Activated CD4-positive, alpha-beta T cell treated with anti-CD3 and anti-CD28 coated beads for 36 hours (primary cell): ENCODE results near the gene PEAK1. TPM values are rescaled to one million over a fixed set of nuclear protein-coding genes. Genes with fewer than 3 reads are reported as not detected.

ENCODE experiments used
- ATAC-seq: fragments of 200-7000 bp; cut with Tn5 transposase; one replicate; pipeline ENCODE4 v1.10.0; 2021; ENCODE audit warnings: mild to moderate bottlenecking, moderate library complexity
- CTCF ChIA-PET: fragments of 350-600 bp; sonication (Branson Sonifier 250); formaldehyde crosslinking; loops from one replicate; lab custom pipeline; 2021; ENCODE audit warnings: antibody characterized with exemption; lab: Charles Lee
- POLR2A ChIA-PET: fragments of 350-600 bp; sonication (Branson Sonifier 250); formaldehyde crosslinking; loops from one replicate; lab custom pipeline; 2021; ENCODE audit warnings: antibody characterized with exemption, inconsistent platforms; lab: Charles Lee
- DNase-seq: peaks from one replicate; pipeline ENCODE4 v3.0.0-alpha.2; 2020
- H3K27ac Mint-ChIP-seq: one replicate; pipeline ENCODE4 v1.8.0; 2021; ENCODE audit warnings: mixed read lengths
- H3K27me3 Mint-ChIP-seq: one replicate; pipeline ENCODE4 v1.8.0; 2021; ENCODE audit warnings: mixed read lengths
- H3K36me3 Mint-ChIP-seq: one replicate; pipeline ENCODE4 v1.8.0; 2021; ENCODE audit warnings: low read depth, mixed read lengths
- H3K4me1 Mint-ChIP-seq: one replicate; pipeline ENCODE4 v1.8.0; 2021; ENCODE audit warnings: mixed read lengths
- H3K4me3 Mint-ChIP-seq: one replicate; pipeline ENCODE4 v1.8.0; 2021; ENCODE audit warnings: mild to moderate bottlenecking, moderate library complexity, mixed read lengths
- H3K9me3 Mint-ChIP-seq: one replicate; pipeline ENCODE4 v1.8.0; 2021; ENCODE audit warnings: low read depth, mixed read lengths
- intact Hi-C, 2 experiments: fragments of 100-400 bp; cut with DNase I in 1 of 2; cut with micrococcal nuclease in 1 of 2; formaldehyde crosslinking; loops; one replicate each; pipeline versions ENCODE4 v1.14.2 to v1.15.1; 2022 to 2024; cut with DNase I, micrococcal nuclease
- total RNA-seq, 2 experiments: library from RNA; stranded (reverse); gene quantifications; one replicate each; pipeline ENCODE4 v1.2.3, GENCODE V29; 2021

Gene PEAK1
- total RNA-seq, 2 experiments from 2014 or later = 26.5 to 27.0 TPM

- H3K4me1 Mint-ChIP-seq = peaks cover 32% of the 10 kb centered on the region
- H3K9me3 Mint-ChIP-seq = no peaks in the 10 kb centered on the region
- DNase-seq (no peak), ATAC-seq (no peak)
- CTCF ChIA-PET = no interaction called here
- no peaks in the 10 kb centered on the region for H3K27me3 Mint-ChIP-seq
- H3K27ac Mint-ChIP-seq = no peak overlapping the region
- intact Hi-C loops = no loop called here
- POLR2A ChIA-PET = no interaction called here
- H3K36me3 Mint-ChIP-seq = no peaks in the 10 kb centered on the region
- H3K4me3 Mint-ChIP-seq = no peak overlapping the region
Observed at GRCh38 chr15:77084436-77084835, 335.5 kb downstream of the PEAK1 start.

- CTCF ChIA-PET = interaction anchor here (0.6 to 1.1 kb wide), 3 partner anchors 12 to 460 kb away, joined by 3 to 6 read pairs (median 3); no protein-coding TSS in a partner anchor
- Mint-ChIP-seq H3K9me3 (no peaks in the 10 kb centered on the region), H3K36me3 (no peaks in the 10 kb centered on the region), H3K4me1 (peaks cover 32% of the 10 kb centered on the region), H3K27me3 (no peaks in the 10 kb centered on the region), H3K4me3 (peak overlapping the region; percentile 39), H3K27ac (no peak overlapping the region)
- POLR2A ChIA-PET = no interaction called here
- peak; percentile 72 for DNase-seq
- peak; percentile 88 for ATAC-seq
- intact Hi-C loops = no loop called here
Observed at GRCh38 chr15:77083381-77084160, 336.3 kb downstream of the PEAK1 start.

GRCh38 chr15:77081971-77082370, 337.9 kb downstream of the PEAK1 start:
- no peaks in the 10 kb centered on the region for H3K9me3 Mint-ChIP-seq
- ATAC-seq (no peak), DNase-seq (no peak)
- H3K4me1 Mint-ChIP-seq = peaks cover 32% of the 10 kb centered on the region
- no peak overlapping the region for H3K4me3 Mint-ChIP-seq
- ChIA-PET CTCF (interaction anchor here (0.6 to 1.5 kb wide), 3 partner anchors 58 to 423 kb away, joined by 3 to 4 read pairs (median 3); no protein-coding TSS in a partner anchor), POLR2A (no interaction called here)
- no peaks in the 10 kb centered on the region for H3K27me3 Mint-ChIP-seq
- intact Hi-C loops = no loop called here
- H3K27ac Mint-ChIP-seq = no peak overlapping the region
- no peaks in the 10 kb centered on the region for H3K36me3 Mint-ChIP-seq

- Mint-ChIP-seq H3K9me3 (no peaks in the 10 kb centered on the region), H3K4me3 (no peak overlapping the region), H3K36me3 (no peaks in the 10 kb centered on the region), H3K27me3 (no peaks in the 10 kb centered on the region), H3K4me1 (peaks cover 3% of the 10 kb centered on the region), H3K27ac (no peak overlapping the region)
- no peak for ATAC-seq
- POLR2A ChIA-PET = no interaction called here
- intact Hi-C loops = no loop called here
- no peak for DNase-seq
- CTCF ChIA-PET = interaction anchor here (0.8 kb wide), 1 partner anchor 248 kb away, joined by 3 read pairs; no protein-coding TSS in a partner anchor
Observed at GRCh38 chr15:77076323-77076915, 343.5 kb downstream of the PEAK1 start.

GRCh38 chr15:77075528-77075927, 344.4 kb downstream of the PEAK1 start:
- Mint-ChIP-seq H3K27ac (no peak overlapping the region), H3K4me3 (no peak overlapping the region), H3K9me3 (no peaks in the 10 kb centered on the region), H3K36me3 (no peaks in the 10 kb centered on the region), H3K4me1 (peaks cover 6% of the 10 kb centered on the region), H3K27me3 (no peaks in the 10 kb centered on the region)
- POLR2A ChIA-PET = no interaction called here
- no peak for DNase-seq
- no peak for ATAC-seq
- intact Hi-C loops = no loop called here
- CTCF ChIA-PET = no interaction called here

- CTCF ChIA-PET = interaction anchor here (0.6 to 1.1 kb wide), 3 partner anchors 39 to 68 kb away, joined by 3 read pairs; no protein-coding TSS in a partner anchor
- Mint-ChIP-seq H3K9me3 (no peaks in the 10 kb centered on the region), H3K4me1 (peaks cover 13% of the 10 kb centered on the region), H3K27me3 (no peaks in the 10 kb centered on the region), H3K4me3 (no peak overlapping the region), H3K36me3 (peaks cover 5% of the 10 kb centered on the region), H3K27ac (no peak overlapping the region)
- no peak for DNase-seq
- intact Hi-C loops = no loop called here
- POLR2A ChIA-PET = interaction anchor here (0.6 kb wide), 1 partner anchor 87 kb away, joined by 6 read pairs; no protein-coding TSS in a partner anchor
- ATAC-seq = no peak
Observed at GRCh38 chr15:77074350-77074749, 345.6 kb downstream of the PEAK1 start.

- no peaks in the 10 kb centered on the region for H3K27me3 Mint-ChIP-seq
- H3K9me3 Mint-ChIP-seq = no peaks in the 10 kb centered on the region
- H3K36me3 Mint-ChIP-seq = peaks cover 5% of the 10 kb centered on the region
- H3K4me3 Mint-ChIP-seq = peak overlapping the region; percentile 65
- ChIA-PET CTCF (interaction anchor here (0.7 to 1.0 kb wide), 3 partner anchors 11 to 60 kb away, joined by 3 to 4 read pairs (median 3); no protein-coding TSS in a partner anchor), POLR2A (interaction anchor here (0.6 to 1.0 kb wide), 4 partner anchors 11 to 443 kb away, joined by 3 to 5 read pairs (median 4); no protein-coding TSS in a partner anchor)
- no peak for ATAC-seq
- no peak for DNase-seq
- H3K27ac Mint-ChIP-seq = peak overlapping the region; percentile 65
- intact Hi-C loops = loop anchor here in 1 of 2 experiments (1.0 to 2.0 kb wide), 5 partner anchors 33 to 349 kb away; partner anchors contain the start of genes HMG20A, PEAK1, RCN2 and SCAPER
- peaks cover 29% of the 10 kb centered on the region for H3K4me1 Mint-ChIP-seq
Observed at GRCh38 chr15:77071305-77072223, 348.3 kb downstream of the PEAK1 start.

- H3K9me3 Mint-ChIP-seq = no peaks in the 10 kb centered on the region
- intact Hi-C loops = loop anchor here in 1 of 2 experiments (1.0 to 2.0 kb wide), 5 partner anchors 32 to 350 kb away; partner anchors contain the start of genes HMG20A, PEAK1, RCN2 and SCAPER
- H3K4me3 Mint-ChIP-seq = peak within 1 kb of the TSS; percentile 75
- ChIA-PET CTCF (interaction anchor here (0.7 to 1.0 kb wide), 3 partner anchors 10 to 61 kb away, joined by 3 to 4 read pairs (median 3); no protein-coding TSS in a partner anchor), POLR2A (interaction anchor here (0.6 to 1.0 kb wide), 4 partner anchors 10 to 444 kb away, joined by 3 to 5 read pairs (median 4); no protein-coding TSS in a partner anchor)
- DNase-seq (peak; percentile 95), ATAC-seq (peak; percentile 99)
- no peaks in the 10 kb centered on the region for H3K27me3 Mint-ChIP-seq
- H3K27ac Mint-ChIP-seq = peak within 1 kb of the TSS; percentile 65
- H3K36me3 Mint-ChIP-seq = peaks cover 5% of the 10 kb centered on the region
- peaks cover 29% of the 10 kb centered on the region for H3K4me1 Mint-ChIP-seq
Observed at GRCh38 chr15:77070495-77071304, 349.2 kb downstream of the PEAK1 start, which contains the start of gene TSPAN3. Gene TSPAN3, minus strand, starts transcription at chr15:77071109. Its CDS starts 155 bp downstream, at chr15:77070954.

GRCh38 chr15:77070180-77070494, 349.8 kb downstream of the PEAK1 start:
- Mint-ChIP-seq H3K9me3 (no peaks in the 10 kb centered on the region), H3K27ac (peak overlapping the region; percentile 35), H3K4me1 (peaks cover 29% of the 10 kb centered on the region), H3K36me3 (peaks cover 5% of the 10 kb centered on the region), H3K27me3 (no peaks in the 10 kb centered on the region), H3K4me3 (peak overlapping the region; percentile 75)
- ChIA-PET POLR2A (no interaction called here), CTCF (interaction anchor here (1.2 kb wide), 2 partner anchors 10 to 32 kb away, joined by 4 to 5 read pairs; no protein-coding TSS in a partner anchor)
- intact Hi-C loops = loop anchor here in 1 of 2 experiments (2.0 kb wide), 1 partner anchor 31 kb away; no protein-coding TSS in a partner anchor
- ATAC-seq (no peak), DNase-seq (no peak)
